Measurements from ENCODE around the gene LGALS16.
"Not testable (repeated sequence)": the region's sequence is repeated elsewhere in the genome, so short reads cannot be mapped to it uniquely, and the experiment has no call there.

Gene LGALS16

DNA sequence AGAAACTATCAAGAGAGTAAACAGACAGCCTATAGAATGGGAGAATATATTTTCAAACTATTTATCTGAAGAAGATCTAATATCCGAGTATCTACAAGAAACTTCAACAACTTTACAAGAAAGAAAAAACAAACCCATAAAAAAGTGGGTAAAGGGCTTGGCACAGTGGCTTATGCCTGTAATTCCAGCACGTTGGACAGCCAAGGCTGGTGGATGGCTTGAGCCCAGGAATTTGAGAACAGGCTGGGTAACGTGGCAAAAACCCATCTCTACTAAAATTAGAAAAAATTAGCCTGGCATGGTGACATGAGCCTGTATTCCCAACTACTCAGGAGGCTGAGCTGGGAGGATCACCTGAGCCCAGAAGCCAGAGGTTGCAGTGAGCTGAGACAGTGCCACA lies 7.8 kb upstream of the LGALS16 start:
- no peak overlapping the region for H3K4me3 Mint-ChIP-seq
- H3K27ac Mint-ChIP-seq = no peak overlapping the region
- peaks cover 4% of the 10 kb centered on the region for H3K9me3 Mint-ChIP-seq
- TF ChIP-seq, protein P1, sequence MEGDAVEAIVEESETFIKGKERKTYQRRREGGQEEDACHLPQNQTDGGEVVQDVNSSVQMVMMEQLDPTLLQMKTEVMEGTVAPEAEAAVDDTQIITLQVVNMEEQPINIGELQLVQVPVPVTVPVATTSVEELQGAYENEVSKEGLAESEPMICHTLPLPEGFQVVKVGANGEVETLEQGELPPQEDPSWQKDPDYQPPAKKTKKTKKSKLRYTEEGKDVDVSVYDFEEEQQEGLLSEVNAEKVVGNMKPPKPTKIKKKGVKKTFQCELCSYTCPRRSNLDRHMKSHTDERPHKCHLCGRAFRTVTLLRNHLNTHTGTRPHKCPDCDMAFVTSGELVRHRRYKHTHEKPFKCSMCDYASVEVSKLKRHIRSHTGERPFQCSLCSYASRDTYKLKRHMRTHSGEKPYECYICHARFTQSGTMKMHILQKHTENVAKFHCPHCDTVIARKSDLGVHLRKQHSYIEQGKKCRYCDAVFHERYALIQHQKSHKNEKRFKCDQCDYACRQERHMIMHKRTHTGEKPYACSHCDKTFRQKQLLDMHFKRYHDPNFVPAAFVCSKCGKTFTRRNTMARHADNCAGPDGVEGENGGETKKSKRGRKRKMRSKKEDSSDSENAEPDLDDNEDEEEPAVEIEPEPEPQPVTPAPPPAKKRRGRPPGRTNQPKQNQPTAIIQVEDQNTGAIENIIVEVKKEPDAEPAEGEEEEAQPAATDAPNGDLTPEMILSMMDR (IDR thresholded peaks at IDR 0.05; ENCODE audit: unreplicated experiment in 3 of 3) = no peak
- no peaks in the 10 kb centered on the region for H3K4me1 Mint-ChIP-seq
- peaks cover 19% of the 10 kb centered on the region for H3K27me3 Mint-ChIP-seq (ENCODE audit: low read depth)
- H3K36me3 Mint-ChIP-seq (ENCODE audit: low read depth) = no peaks in the 10 kb centered on the region

DNA sequence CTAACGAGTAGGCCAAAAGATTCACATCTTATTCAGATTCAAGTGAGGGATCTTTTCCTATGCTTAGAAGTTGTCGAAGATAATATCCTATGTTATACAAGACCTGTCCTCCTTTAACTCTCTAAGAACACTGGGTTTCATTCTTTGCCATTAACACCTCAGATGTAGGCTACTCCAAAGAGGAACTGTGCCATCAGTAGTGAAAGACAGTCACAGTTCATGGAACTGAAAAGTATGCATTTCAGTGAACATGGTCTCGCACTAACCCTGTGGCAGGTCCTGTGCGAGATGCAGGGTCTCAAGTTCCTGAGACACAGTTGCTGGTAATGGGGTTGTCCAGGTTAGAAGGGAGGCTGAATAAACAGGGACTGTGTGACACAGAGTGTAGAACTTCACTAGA lies 4.1 kb downstream of the LGALS16 start:
- H3K4me1 Mint-ChIP-seq = no peaks in the 10 kb centered on the region
- no peaks in the 10 kb centered on the region for H3K36me3 Mint-ChIP-seq (ENCODE audit: low read depth)
- H3K4me3 Mint-ChIP-seq = no peak overlapping the region

DNA sequence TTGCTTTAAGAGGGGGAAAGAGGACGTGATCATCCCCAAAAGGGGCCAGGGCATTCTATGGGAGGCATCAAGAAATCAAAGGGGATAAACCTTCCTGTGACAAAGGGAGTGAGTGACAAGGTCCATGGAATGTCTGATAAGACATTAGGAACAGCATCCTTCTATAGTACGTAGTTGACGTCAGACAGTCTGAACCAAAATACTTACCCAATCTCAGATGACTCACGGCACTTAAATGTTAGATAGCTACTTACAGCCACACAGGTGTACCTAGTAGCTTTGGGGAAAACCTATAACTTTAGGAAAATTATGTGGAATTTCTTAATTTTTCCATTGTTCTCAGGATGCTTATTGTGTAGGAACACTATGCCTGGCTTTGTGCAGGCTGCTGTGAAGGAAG lies 4.9 kb downstream of the LGALS16 start:
- TF ChIP-seq, protein P1 (IDR thresholded peaks at IDR 0.05; ENCODE audit: unreplicated experiment in 3 of 3) = no peak
- no peak overlapping the region for H3K27ac Mint-ChIP-seq
- H3K36me3 Mint-ChIP-seq (ENCODE audit: low read depth) = no peaks in the 10 kb centered on the region
- H3K27me3 Mint-ChIP-seq (ENCODE audit: low read depth) = peaks cover 19% of the 10 kb centered on the region
- no peak overlapping the region for H3K4me3 Mint-ChIP-seq
- H3K9me3 Mint-ChIP-seq = no peaks in the 10 kb centered on the region
- H3K4me1 Mint-ChIP-seq = no peaks in the 10 kb centered on the region

More for the DNA sequence above, 4.1 kb downstream of the LGALS16 start:
- H3K9me3 Mint-ChIP-seq = no peaks in the 10 kb centered on the region
- TF ChIP-seq, protein P1 (IDR thresholded peaks at IDR 0.05; ENCODE audit: unreplicated experiment in 3 of 3) = no peak
- no peak overlapping the region for H3K27ac Mint-ChIP-seq
- peaks cover 19% of the 10 kb centered on the region for H3K27me3 Mint-ChIP-seq (ENCODE audit: low read depth)

DNA sequence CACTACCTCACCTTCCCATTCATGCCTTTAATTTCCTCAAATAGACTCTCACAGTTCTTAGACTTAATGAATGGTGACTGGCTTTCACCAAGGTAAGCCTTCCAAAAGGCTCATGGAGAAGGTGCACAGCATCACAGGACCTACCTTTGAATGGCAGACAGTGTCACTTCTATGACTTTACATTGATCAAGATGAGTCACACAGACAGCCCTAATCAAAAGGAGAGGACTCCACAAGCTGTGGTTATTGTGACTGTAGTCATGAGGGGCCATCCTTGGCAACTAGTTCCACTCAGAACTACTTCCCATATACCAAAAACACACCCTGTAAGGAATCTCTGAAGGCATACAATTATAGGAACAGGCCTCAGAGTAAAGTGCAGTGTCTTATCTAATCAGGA lies 5.9 kb downstream of the LGALS16 start:
- Mint-ChIP-seq H3K4me1 (no peaks in the 10 kb centered on the region), H3K27me3 (ENCODE audit: low read depth) (peaks cover 15% of the 10 kb centered on the region), H3K9me3 (peaks cover 3% of the 10 kb centered on the region), H3K36me3 (ENCODE audit: low read depth) (no peaks in the 10 kb centered on the region), H3K27ac (no peak overlapping the region), H3K4me3 (no peak overlapping the region)
- TF ChIP-seq, protein P1 (IDR thresholded peaks at IDR 0.05; ENCODE audit: unreplicated experiment in 3 of 3) = no peak

DNA sequence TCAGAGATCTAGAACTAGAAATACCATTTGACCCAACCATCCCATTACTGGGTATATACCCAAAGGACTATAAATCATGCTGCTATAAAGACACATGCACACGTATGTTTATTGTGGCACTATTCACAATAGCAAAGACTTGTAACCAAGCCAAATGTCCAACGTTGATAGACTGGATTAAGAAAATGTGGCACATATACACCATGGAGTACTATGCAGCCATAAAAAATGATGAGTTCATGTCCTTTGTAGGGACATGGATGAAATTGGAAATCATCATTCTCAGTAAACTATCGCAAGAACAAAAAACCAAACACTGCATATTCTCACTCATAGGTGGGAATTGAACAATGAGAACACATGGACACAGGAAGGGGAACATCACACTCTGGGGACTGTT lies 14.1 kb downstream of the LGALS16 start:
- H3K27ac Mint-ChIP-seq; H3K9me3 Mint-ChIP-seq; H3K4me1 Mint-ChIP-seq; H3K36me3 Mint-ChIP-seq (ENCODE audit: low read depth); H3K4me3 Mint-ChIP-seq: not testable (repeated sequence)
- peaks cover 27% of the 10 kb centered on the region for H3K27me3 Mint-ChIP-seq (ENCODE audit: low read depth)

DNA sequence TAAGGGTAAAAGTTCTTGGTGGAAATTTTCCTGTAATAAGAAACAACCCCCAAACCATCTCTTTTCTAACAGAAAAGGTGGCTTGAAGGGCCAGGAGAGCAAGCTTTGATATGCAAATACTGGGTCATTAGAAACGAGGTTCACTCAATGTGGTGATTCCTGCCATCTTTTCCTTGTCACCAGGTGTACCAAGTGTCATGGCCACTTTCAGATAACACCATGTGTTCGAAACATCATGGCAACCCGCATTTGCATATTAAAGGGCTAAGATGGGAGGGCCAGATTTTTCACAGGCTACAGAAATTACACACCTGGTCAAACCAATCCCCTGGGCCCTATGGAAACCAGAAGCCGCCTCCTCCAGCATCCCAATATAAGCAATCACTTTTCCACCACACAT lies 15.3 kb downstream of the LGALS16 start:
- peaks cover 8% of the 10 kb centered on the region for H3K9me3 Mint-ChIP-seq
- TF ChIP-seq, protein P1 (IDR thresholded peaks at IDR 0.05; ENCODE audit: unreplicated experiment in 3 of 3) = no peak
- peaks cover 35% of the 10 kb centered on the region for H3K27me3 Mint-ChIP-seq (ENCODE audit: low read depth)
- no peak overlapping the region for H3K4me3 Mint-ChIP-seq
- no peaks in the 10 kb centered on the region for H3K36me3 Mint-ChIP-seq (ENCODE audit: low read depth)
- H3K4me1 Mint-ChIP-seq = no peaks in the 10 kb centered on the region
- no peak overlapping the region for H3K27ac Mint-ChIP-seq

Measured in nephron (organoid).